Ammon's horn (tissue), 1 donor: Measurements from ENCODE around the gene SLC35F2.
A peak's percentile ranks its signal among the peaks of the same experiment; 100 is the strongest.
"Not testable (repeated sequence)": the region's sequence is repeated elsewhere in the genome, so short reads cannot be mapped to it uniquely, and the experiment has no call there.

Experiments
- DNase-seq: peaks from one replicate; pipeline ENCODE4 v3.0.0-alpha.2; 2016; ENCODE audit warnings: low spot score

SLC35F2 gene

GRCh38 chr11:107858217-107859070 is at the start of gene SLC35F2:
TSS of gene SLC35F2 (minus strand) at chr11:107858787. CDS start at chr11:107858767, 20 bp downstream.
- peak; percentile 55 for DNase-seq

- DNase-seq: no peak
Measured at GRCh38 chr11:107908211-107908610, 49.6 kb upstream of the SLC35F2 start.

GRCh38 chr11:107898270-107898669 is 39.7 kb upstream of the SLC35F2 start:
- peak; percentile 46 for DNase-seq

- DNase-seq: no peak
Measured at GRCh38 chr11:107882095-107882820, 23.7 kb upstream of the SLC35F2 start.

- DNase-seq: not testable (repeated sequence)
Measured at GRCh38 chr11:107881471-107881870, 22.9 kb upstream of the SLC35F2 start.

- DNase-seq: no peak
Measured at GRCh38 chr11:107876141-107876540, 17.6 kb upstream of the SLC35F2 start.

- DNase-seq: no peak
Measured at GRCh38 chr11:107864591-107864990, 6.0 kb upstream of the SLC35F2 start.

GRCh38 chr11:107860688-107861087 is 2.1 kb upstream of the SLC35F2 start:
- DNase-seq: no peak

- DNase-seq: not testable (repeated sequence)
Measured at GRCh38 chr11:107860240-107860620, 1.6 kb upstream of the SLC35F2 start.

GRCh38 chr11:107859459-107860239 is 1.1 kb upstream of the SLC35F2 start:
- peak; percentile 20 for DNase-seq

GRCh38 chr11:107857550-107858216 is 904 bp downstream of the SLC35F2 start:
- DNase-seq: no peak

- no peak for DNase-seq
Measured at GRCh38 chr11:107856981-107857517, 1.5 kb downstream of the SLC35F2 start.

GRCh38 chr11:107856180-107856980 is 2.2 kb downstream of the SLC35F2 start:
- DNase-seq: no peak

- no peak for DNase-seq
Measured at GRCh38 chr11:107853070-107853469, 5.5 kb downstream of the SLC35F2 start.

- DNase-seq: no peak
Measured at GRCh38 chr11:107851704-107852310, 6.8 kb downstream of the SLC35F2 start.

GRCh38 chr11:107849790-107850189 is 8.8 kb downstream of the SLC35F2 start:
- DNase-seq: no peak

- DNase-seq: no peak
Measured at GRCh38 chr11:107848345-107848744, 10.2 kb downstream of the SLC35F2 start.

GRCh38 chr11:107847184-107847583 is 11.4 kb downstream of the SLC35F2 start:
- DNase-seq: no peak

GRCh38 chr11:107844041-107844440 is 14.5 kb downstream of the SLC35F2 start:
- DNase-seq: no peak

- no peak for DNase-seq
Measured at GRCh38 chr11:107842412-107843100, 16.0 kb downstream of the SLC35F2 start.
